GM21529 (cell line): ENCODE data around the gene CFAP100.

Experiments
- ATAC-seq: cut with Tn5 transposase; IDR thresholded peaks from one replicate; pipeline ENCODE4 v1.9.1; 2021; ENCODE audit not compliant: unreplicated experiment

Gene CFAP100

DNA sequence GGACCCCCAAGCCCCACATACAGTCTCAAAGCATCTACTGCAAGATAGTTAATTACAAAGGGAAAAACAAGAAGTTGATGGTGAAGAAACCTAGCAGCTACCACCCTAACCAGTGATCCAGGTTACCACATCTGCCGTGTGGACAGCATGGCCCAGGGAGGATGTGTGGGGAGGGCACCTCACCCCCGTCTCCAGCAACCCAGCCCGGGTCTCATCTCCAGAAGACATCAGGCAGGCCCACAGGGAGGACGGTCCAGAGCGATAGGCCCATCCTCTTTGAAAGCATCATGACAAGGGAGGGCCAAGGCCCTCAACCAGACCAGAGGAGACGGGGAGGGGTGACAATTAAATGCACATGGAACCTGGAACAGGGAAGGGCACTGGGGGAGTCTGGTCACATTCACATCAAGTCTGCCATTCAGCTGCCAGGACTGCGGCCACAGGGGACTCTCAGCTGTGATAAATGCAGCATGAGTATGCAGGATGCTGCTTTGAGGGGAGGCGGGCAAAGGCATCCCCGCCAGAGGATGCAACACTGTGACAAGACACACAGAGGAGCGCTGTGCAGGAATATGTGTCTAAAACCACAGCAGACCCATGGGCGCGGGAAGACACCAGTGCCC lies 62.2 kb downstream of the CFAP100 start:
- no peak for ATAC-seq

GRCh38 chr3:126459111-126459762 lies 64.5 kb downstream of the CFAP100 start:
- no peak for ATAC-seq

- no peak for ATAC-seq
These were observed 65.0 kb downstream of the CFAP100 start for GRCh38 chr3:126459763-126460127.

GRCh38 chr3:126460381-126460780 lies 65.7 kb downstream of the CFAP100 start:
- ATAC-seq, result no peak

DNA sequence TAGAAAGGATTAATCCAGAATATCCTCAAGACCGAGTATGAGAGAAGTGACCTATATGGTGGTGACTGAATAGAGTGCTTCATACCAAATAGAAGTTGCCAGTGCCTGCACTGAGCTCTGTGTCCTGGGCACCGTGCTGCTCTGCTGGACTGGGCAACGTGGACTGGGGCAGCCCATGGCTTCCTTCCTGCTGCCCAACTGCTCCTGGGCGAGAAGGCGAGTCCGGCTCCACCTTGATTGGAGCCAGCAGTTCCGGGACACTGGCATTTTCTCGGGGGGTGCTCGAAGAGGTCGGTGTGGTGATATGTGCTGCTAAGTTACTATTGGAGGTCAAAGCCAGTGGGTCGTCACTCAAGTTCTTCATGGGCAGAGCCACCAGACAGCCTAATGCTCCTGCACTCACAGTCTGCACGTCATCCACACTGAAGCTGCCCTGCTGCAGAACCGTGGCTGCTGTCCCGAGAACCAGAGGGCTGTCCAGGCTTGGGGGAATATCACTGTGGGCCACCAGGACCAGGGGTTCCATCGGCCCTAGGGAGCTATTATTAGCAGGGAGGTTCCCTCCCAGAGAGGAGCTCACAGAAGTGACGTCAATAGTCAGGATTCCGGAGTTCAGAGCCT lies 66.9 kb downstream of the CFAP100 start:
- no peak for ATAC-seq

DNA sequence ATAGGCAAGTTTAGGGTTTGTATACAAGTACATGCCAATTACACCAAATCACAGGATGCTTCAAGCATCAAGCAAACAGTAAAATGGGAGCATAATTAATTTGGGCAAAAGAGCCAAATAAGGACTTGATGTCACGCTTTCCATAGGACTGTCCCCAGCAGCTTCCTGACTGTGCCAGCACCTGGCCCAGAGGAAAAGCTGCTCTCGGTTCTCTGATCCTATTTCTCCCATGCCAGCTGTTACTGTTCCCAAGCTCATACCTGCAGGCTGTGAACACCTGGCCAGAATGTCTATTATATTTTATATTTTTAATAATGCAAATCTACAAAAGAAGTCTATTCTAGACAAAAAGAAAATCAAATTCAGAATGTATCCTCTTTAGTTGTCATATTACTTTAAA lies 68.8 kb downstream of the CFAP100 start:
- ATAC-seq, result no peak

- ATAC-seq, result no peak
These were observed 69.4 kb downstream of the CFAP100 start for GRCh38 chr3:126464093-126464492.

- ATAC-seq, result no peak
These were observed 69.8 kb downstream of the CFAP100 start for GRCh38 chr3:126464494-126464893.

DNA sequence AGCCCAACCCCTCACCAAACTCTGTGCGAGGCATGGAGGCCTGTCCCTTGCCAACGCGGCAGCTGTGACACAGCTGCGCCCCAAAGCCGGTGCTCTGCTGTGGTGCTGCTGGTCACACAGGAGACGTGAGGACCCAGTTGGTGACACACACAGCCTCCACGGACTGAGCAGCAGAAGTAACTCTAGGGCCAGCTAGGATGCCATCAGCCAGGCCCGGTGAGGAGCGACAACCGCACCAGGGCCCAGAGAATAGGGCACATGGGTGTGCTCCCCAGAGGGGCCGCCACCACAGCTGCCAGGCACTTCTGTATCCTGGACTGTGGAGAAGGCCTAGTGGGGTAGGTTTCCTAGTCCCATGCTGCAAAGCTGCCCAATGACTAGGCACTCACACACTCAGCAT lies 70.3 kb downstream of the CFAP100 start:
- ATAC-seq, result no peak

DNA sequence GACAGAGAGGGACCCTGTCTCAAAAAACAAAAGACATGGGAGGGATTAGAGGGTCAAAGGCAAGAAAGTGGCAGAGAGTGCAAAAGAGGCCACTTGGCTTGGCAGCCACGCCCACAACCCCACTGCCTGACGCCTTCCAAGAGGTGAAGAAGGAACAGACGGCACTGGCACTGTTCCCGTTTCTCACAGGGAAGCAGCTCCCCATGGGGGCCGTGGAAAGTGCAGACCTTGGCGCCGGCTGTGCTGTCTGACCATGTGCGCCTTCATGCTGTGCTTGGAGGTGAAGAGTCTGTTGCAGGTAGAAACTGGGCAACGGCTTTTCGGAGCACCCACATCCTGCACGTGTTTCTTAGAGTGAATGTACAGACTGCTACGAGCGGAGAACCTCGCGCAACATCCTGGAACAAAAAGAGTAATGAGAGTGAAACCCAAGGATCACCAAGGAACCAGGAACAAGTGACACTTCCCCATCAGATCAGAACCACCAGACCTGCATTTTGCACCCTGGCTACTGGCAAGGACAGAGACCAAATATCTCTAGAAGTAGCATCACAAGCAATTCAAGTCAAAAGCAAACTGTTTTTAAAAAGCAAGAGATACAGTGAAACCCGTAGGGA lies 71.3 kb downstream of the CFAP100 start:
- no peak for ATAC-seq

- ATAC-seq, result no peak
These were observed 72.3 kb downstream of the CFAP100 start for GRCh38 chr3:126466886-126467610.

DNA sequence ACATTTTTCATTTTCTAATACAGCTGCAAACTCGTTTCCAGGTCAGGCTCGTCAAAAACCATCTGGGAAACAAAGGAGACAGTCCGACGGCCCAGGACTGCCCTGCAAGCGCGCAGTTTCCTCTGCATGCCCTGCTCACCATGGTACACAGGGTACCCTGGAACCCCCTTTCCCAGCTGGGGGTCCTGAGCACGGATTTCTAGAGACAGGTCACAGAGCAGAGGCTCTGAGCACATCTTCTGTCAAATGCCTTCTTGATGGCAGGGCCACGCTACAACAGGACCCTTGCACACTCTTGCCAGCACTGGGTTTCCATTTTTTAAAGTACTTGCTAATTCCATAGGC lies 72.9 kb downstream of the CFAP100 start:
- no peak for ATAC-seq

- ATAC-seq, result no peak
These were observed 73.6 kb downstream of the CFAP100 start for GRCh38 chr3:126468028-126468891.

- ATAC-seq, result no peak
These were observed 74.8 kb downstream of the CFAP100 start for GRCh38 chr3:126469479-126469878.

GRCh38 chr3:126472277-126473006 lies 77.7 kb downstream of the CFAP100 start:
- no peak for ATAC-seq

GRCh38 chr3:126473292-126474168 lies 78.8 kb downstream of the CFAP100 start:
- ATAC-seq, result no peak

- ATAC-seq, result peak; percentile 27
These were observed 80.0 kb downstream of the CFAP100 start for GRCh38 chr3:126474498-126475412.
